ENCODE measurements around the gene ADRA2B. TPM values are rescaled to one million over a fixed set of nuclear protein-coding genes. Genes with fewer than 3 reads are reported as not detected.
"Not testable (repeated sequence)": the region's sequence is repeated elsewhere in the genome, so short reads cannot be mapped to it uniquely, and the experiment has no call there.

The ADRA2B gene
- total and polyA plus RNA-seq, 4 donors = 0.26 to 34.0 (median 0.81) TPM; not detected in 1

- not testable (repeated sequence) for H3K4me1 ChIP-seq (ENCODE audit: control insufficient read depth in 1 of 2, insufficient read depth in 2 of 2, low read length in 2 of 2); ATAC-seq (ENCODE audit: low FRiP score); H3K36me3 ChIP-seq (ENCODE audit: control insufficient read depth in 1 of 2, insufficient read depth in 2 of 2, low read length in 1 of 2); H3K27ac ChIP-seq (ENCODE audit: low read depth in 1 of 2, low read length in 2 of 2); H3K27me3 ChIP-seq (ENCODE audit: control insufficient read depth in 1 of 2, insufficient read depth in 2 of 2, low read length in 1 of 2); H3K4me3 ChIP-seq (ENCODE audit: low read length in 2 of 2); H3K9me3 ChIP-seq (ENCODE audit: control insufficient read depth, low read length)
- peak in 1 of 2 donors; percentile 14 for DNase-seq
- 94 to 95% methylated on average over 4 to 5 of the region's 7 CpGs for WGBS, 2 donors
- intact Hi-C loops (cut with DNase I) = loop anchor here in 1 of 2 donors (10.0 kb wide), 2 partner anchors 108 to 1628 kb away; no protein-coding TSS in a partner anchor
Observed at GRCh38 chr2:96066511-96066910, 49.9 kb downstream of the ADRA2B start.

- not testable (repeated sequence) for H3K27me3 ChIP-seq (ENCODE audit: control insufficient read depth in 1 of 2, insufficient read depth in 2 of 2, low read length in 1 of 2); H3K27ac ChIP-seq (ENCODE audit: low read depth in 1 of 2, low read length in 2 of 2); H3K4me1 ChIP-seq (ENCODE audit: control insufficient read depth in 1 of 2, insufficient read depth in 2 of 2, low read length in 2 of 2); H3K4me3 ChIP-seq (ENCODE audit: low read length in 2 of 2); H3K9me3 ChIP-seq (ENCODE audit: control insufficient read depth, low read length); ATAC-seq (ENCODE audit: low FRiP score); H3K36me3 ChIP-seq (ENCODE audit: control insufficient read depth in 1 of 2, insufficient read depth in 2 of 2, low read length in 1 of 2)
- WGBS, 2 donors = 87 to 96% methylated on average over 4 of the region's 4 CpGs
- peak in 1 of 2 donors; percentile 32 for DNase-seq
- intact Hi-C loops (cut with DNase I) = loop anchor here in 1 of 2 donors (10.0 kb wide), 2 partner anchors 109 to 1629 kb away; no protein-coding TSS in a partner anchor
Observed at GRCh38 chr2:96065954-96066353, 50.4 kb downstream of the ADRA2B start.

- no peak for ATAC-seq (ENCODE audit: low FRiP score)
- Histone ChIP-seq H3K27me3 (ENCODE audit: control insufficient read depth in 1 of 2, insufficient read depth in 2 of 2, low read length in 1 of 2) (no peaks in the 10 kb centered on the region), H3K4me3 (ENCODE audit: low read length in 2 of 2) (no peak overlapping the region), H3K27ac (ENCODE audit: low read depth in 1 of 2, low read length in 2 of 2) (no peak overlapping the region), H3K36me3 (ENCODE audit: control insufficient read depth in 1 of 2, insufficient read depth in 2 of 2, low read length in 1 of 2) (no peaks in the 10 kb centered on the region), H3K4me1 (ENCODE audit: control insufficient read depth in 1 of 2, insufficient read depth in 2 of 2, low read length in 2 of 2) (no peaks in the 10 kb centered on the region), H3K9me3 (ENCODE audit: control insufficient read depth, low read length) (no peaks in the 10 kb centered on the region)
- WGBS, 2 donors = 77 to 79% methylated on average over 4 of the region's 4 CpGs
- DNase-seq = peak in 1 of 2 donors; percentile 24
- intact Hi-C loops (cut with DNase I) = loop anchor here in 1 of 2 donors (10.0 kb wide), 2 partner anchors 109 to 1629 kb away; no protein-coding TSS in a partner anchor
Observed at GRCh38 chr2:96065381-96065930, 50.9 kb downstream of the ADRA2B start.

GRCh38 chr2:96064760-96065159 is 51.6 kb downstream of the ADRA2B start:
- H3K4me3 ChIP-seq (ENCODE audit: low read length in 2 of 2); H3K9me3 ChIP-seq (ENCODE audit: control insufficient read depth, low read length); H3K4me1 ChIP-seq (ENCODE audit: control insufficient read depth in 1 of 2, insufficient read depth in 2 of 2, low read length in 2 of 2); H3K27me3 ChIP-seq (ENCODE audit: control insufficient read depth in 1 of 2, insufficient read depth in 2 of 2, low read length in 1 of 2); H3K36me3 ChIP-seq (ENCODE audit: control insufficient read depth in 1 of 2, insufficient read depth in 2 of 2, low read length in 1 of 2); DNase-seq; ATAC-seq (ENCODE audit: low FRiP score); H3K27ac ChIP-seq (ENCODE audit: low read depth in 1 of 2, low read length in 2 of 2): not testable (repeated sequence)
- intact Hi-C loops (cut with DNase I) = loop anchor here in 1 of 2 donors (10.0 kb wide), 2 partner anchors 110 to 1630 kb away; no protein-coding TSS in a partner anchor

- intact Hi-C loops (cut with DNase I) = loop anchor here in 1 of 2 donors (10.0 kb wide), 2 partner anchors 111 to 1631 kb away; no protein-coding TSS in a partner anchor
- not testable (repeated sequence) for H3K4me1 ChIP-seq (ENCODE audit: control insufficient read depth in 1 of 2, insufficient read depth in 2 of 2, low read length in 2 of 2); H3K27ac ChIP-seq (ENCODE audit: low read depth in 1 of 2, low read length in 2 of 2); DNase-seq; H3K9me3 ChIP-seq (ENCODE audit: control insufficient read depth, low read length); H3K4me3 ChIP-seq (ENCODE audit: low read length in 2 of 2); H3K36me3 ChIP-seq (ENCODE audit: control insufficient read depth in 1 of 2, insufficient read depth in 2 of 2, low read length in 1 of 2); H3K27me3 ChIP-seq (ENCODE audit: control insufficient read depth in 1 of 2, insufficient read depth in 2 of 2, low read length in 1 of 2); ATAC-seq (ENCODE audit: low FRiP score)
- 92 to 100% methylated on average over 1 of the region's 3 CpGs for WGBS, 2 donors
Observed at GRCh38 chr2:96064047-96064675, 52.2 kb downstream of the ADRA2B start.

GRCh38 chr2:96063116-96063899 is 53.1 kb downstream of the ADRA2B start:
- intact Hi-C loops (cut with DNase I) = loop anchor here in 1 of 2 donors (10.0 kb wide), 2 partner anchors 111 to 1631 kb away; no protein-coding TSS in a partner anchor
- H3K9me3 ChIP-seq (ENCODE audit: control insufficient read depth, low read length); DNase-seq; H3K4me1 ChIP-seq (ENCODE audit: control insufficient read depth in 1 of 2, insufficient read depth in 2 of 2, low read length in 2 of 2); H3K4me3 ChIP-seq (ENCODE audit: low read length in 2 of 2); H3K27me3 ChIP-seq (ENCODE audit: control insufficient read depth in 1 of 2, insufficient read depth in 2 of 2, low read length in 1 of 2); H3K27ac ChIP-seq (ENCODE audit: low read depth in 1 of 2, low read length in 2 of 2); H3K36me3 ChIP-seq (ENCODE audit: control insufficient read depth in 1 of 2, insufficient read depth in 2 of 2, low read length in 1 of 2): not testable (repeated sequence)
- ATAC-seq (ENCODE audit: low FRiP score) = peak; percentile 28
- 52 to 61% methylated on average over 9 to 11 of the region's 12 CpGs for WGBS, 2 donors

Other genes starting within 250 kb of the ADRA2B start
- gene ANKRD36C, start 124.7 kb downstream of the ADRA2B start, total RNA-seq = 10 to 100 TPM; 52.7 to 81.1 TPM
- 1 to 10 TPM; 1.4 to 4.4 TPM for gene ANKRD36C, start 124.7 kb downstream of the ADRA2B start, polyA plus RNA-seq
- 10 to 100 TPM in 1 of 2 donors, 1 to 10 TPM in 1; 4.8 to 16.2 TPM for gene GPAT2, start 81.7 kb downstream of the ADRA2B start, total RNA-seq
- 1 to 10 TPM in 1 of 2 donors, under 1 TPM in 1; 0.38 to 3.5 TPM for gene GPAT2, start 81.7 kb downstream of the ADRA2B start, polyA plus RNA-seq
- gene ASTL, start 21.9 kb upstream of the ADRA2B start, total RNA-seq = under 1 TPM; 0.57 to 0.62 TPM
- gene ASTL, start 21.9 kb upstream of the ADRA2B start, polyA plus RNA-seq = not detected
- 1 to 10 TPM; 5.7 to 7.5 TPM for gene DUSP2, start 28.9 kb upstream of the ADRA2B start, total RNA-seq
- 1 to 10 TPM; 1.2 to 1.9 TPM for gene DUSP2, start 28.9 kb upstream of the ADRA2B start, polyA plus RNA-seq
- 10 to 100 TPM; 69.3 to 72.7 TPM for gene STARD7, start 92.3 kb upstream of the ADRA2B start, total RNA-seq
- 10 to 100 TPM; 23.8 to 36.3 TPM for gene STARD7, start 92.3 kb upstream of the ADRA2B start, polyA plus RNA-seq
- 10 to 100 TPM; 53.4 to 53.8 TPM for gene TMEM127, start 149.4 kb upstream of the ADRA2B start, total RNA-seq
- gene TMEM127, start 149.4 kb upstream of the ADRA2B start, polyA plus RNA-seq = 10 to 100 TPM in 1 of 2 donors, 1 to 10 TPM in 1; 8.3 to 23.4 TPM
- 10 to 100 TPM; 46.4 to 57.1 TPM for gene CIAO1, start 149.7 kb upstream of the ADRA2B start, total RNA-seq
- gene CIAO1, start 149.7 kb upstream of the ADRA2B start, polyA plus RNA-seq = 10 to 100 TPM; 25.8 to 49.1 TPM
- gene SNRNP200, start 189.0 kb upstream of the ADRA2B start, total RNA-seq = 10 to 100 TPM; 85.0 to 99.7 TPM
- 10 to 100 TPM; 18.9 to 80.1 TPM for gene SNRNP200, start 189.0 kb upstream of the ADRA2B start, polyA plus RNA-seq
- 1 to 10 TPM; 1.9 to 3.6 TPM for gene ITPRIPL1, start 208.7 kb upstream of the ADRA2B start, total RNA-seq
- 1 to 10 TPM in 1 of 2 donors, not detected in 1; 1.2 TPM for gene ITPRIPL1, start 208.7 kb upstream of the ADRA2B start, polyA plus RNA-seq
- 1 to 10 TPM; 1.0 to 1.4 TPM for gene NCAPH, start 219.2 kb upstream of the ADRA2B start, total RNA-seq
- gene NCAPH, start 219.2 kb upstream of the ADRA2B start, polyA plus RNA-seq = under 1 TPM in 1 of 2 donors, not detected in 1; 0.10 TPM

Measured in aorta (tissue), 5 donors.